Activated CD4-positive, alpha-beta T cell treated with anti-CD3 and anti-CD28 coated beads, Interleukin-2, amount 50 U/mL, for 24 hours (primary cell): ENCODE data around the gene BBS7.

ENCODE experiments used
- DNase-seq, 2 donors: peaks; one replicate each; pipeline ENCODE4 v3.0.0-alpha.2; 2020; ENCODE audit warnings: low read depth in 1 of 2, low spot score in 1 of 2

The BBS7 gene

DNA sequence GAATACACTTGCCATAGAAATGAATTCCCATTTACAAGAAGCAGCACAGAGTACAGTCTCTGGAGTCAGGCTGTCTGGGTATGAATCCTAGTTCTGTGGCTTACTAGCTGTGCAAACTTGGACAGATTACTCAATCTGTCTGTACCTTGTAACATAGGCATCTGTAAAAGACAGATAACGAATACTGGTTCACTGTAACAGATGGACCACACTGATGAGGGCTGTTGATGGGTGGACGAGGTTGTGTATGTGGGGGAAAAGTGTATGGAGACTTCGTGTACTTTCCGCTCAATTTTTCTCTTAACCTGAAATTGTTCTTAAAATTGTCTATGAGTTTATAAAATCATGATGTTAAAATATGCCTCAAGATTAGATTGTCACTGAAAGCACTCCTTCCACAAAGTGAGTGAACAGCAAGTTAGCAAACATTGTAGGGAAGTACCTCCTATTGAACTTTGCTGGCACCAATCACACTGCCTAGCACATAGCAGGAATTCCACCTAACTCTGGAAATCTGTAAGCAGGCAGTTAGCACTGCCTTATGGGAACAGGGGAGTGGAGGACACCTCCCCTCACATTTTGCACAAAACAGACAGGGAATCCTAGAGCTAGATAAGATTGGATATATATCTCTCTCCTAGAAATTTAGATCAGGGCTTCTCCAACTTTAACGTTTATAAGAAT is 75.6 kb downstream of the BBS7 start:
- no peak for DNase-seq

- no peak for DNase-seq
Observed at GRCh38 chr4:121792966-121793365, 77.3 kb downstream of the BBS7 start.

- no peak for DNase-seq
Observed at GRCh38 chr4:121791481-121791880, 78.8 kb downstream of the BBS7 start.

DNA sequence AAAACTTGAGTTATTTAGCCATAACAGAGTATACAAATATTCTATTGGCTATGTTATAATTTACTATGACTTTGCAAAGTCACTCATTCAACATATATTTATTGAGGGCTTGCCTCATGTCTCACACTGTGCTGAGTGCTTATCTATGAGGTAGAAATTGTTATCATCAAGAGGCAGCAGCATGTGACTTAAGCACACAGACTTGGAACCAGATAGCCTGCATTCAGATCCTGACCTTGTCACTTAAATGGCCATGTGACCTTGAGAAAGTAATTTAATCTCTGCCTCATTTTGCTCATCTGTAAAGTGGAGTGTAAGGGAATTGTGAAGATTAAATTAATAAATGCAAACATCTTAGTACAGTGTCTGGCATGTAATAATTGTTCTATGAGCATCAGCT is 79.3 kb downstream of the BBS7 start:
- no peak for DNase-seq

DNA sequence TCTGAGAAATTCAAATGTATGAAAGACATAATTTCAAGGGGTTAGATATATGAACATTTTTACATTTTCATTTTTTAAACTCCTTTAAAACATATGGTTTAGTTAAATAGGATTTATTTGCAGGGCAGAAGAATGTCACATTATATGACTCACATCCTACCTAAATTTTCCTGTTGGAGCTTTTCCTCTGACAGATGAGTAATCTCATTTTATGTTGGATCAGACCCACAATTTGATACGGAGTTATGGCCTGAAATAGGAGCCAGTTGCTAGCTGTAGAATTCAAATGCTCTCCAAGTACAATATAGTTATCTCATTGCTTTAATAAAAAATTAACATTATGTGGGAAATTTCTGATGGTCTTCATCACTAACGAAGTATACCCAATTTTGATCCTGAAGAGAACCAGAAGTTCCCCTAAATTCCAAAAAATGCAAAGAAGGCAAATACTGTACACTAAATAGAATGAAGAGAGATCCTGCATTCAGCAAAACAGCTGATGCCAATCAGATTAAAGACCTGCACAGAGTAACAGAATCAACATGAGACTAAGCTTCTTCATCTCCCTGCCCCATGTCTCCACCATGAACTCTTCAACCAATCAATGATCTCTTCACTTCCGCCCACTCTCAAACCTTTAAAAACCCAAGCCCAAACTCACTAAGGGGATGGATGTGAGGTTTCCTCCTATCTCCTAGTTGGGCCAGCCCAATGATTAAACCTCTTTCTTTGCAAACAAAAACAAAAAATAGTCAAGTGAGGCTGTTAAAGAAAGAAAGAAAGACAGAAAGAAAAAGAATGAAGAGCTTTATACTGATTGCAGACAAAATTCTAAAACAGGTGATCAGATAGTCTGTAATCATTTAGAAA is 80.1 kb downstream of the BBS7 start:
- no peak for DNase-seq

DNA sequence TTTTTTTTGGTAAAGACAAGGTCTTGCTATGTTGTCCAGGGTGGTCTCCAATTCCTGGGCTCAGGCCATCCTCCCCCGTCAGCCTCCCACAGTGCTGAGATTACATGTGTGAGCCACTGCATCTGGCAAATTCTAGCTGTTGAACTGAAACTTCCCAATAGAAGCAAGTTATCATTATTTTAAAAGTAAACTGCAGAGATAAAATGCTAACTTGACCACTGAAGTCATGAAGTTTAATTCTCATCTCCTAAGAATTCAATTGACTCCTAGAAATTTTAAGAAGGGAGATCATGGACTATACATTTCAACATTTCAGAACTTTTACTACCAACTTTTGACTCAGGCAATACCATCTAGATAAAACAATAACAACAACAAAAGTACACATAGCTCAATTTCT is 80.8 kb downstream of the BBS7 start:
- no peak for DNase-seq

GRCh38 chr4:121788896-121789295 is 81.4 kb downstream of the BBS7 start:
- DNase-seq, result no peak

DNA sequence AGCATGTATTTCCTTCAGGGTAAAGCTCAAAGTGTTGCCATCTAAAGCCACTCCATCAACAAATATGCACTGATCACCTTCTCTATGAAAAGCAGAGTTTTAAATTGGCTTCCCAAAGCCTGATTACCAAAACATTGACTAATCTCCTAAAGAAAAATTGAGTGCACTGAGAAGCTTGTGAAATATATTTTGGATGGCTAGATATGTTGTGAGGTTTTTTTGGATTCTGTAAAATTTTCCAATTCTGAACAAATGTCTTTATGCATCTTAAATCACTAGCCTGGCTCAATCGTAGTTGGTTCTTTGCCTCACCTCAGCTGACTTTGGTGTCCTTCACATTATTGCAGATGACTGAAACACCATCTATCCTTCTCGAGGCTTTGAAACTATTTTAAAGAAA is 84.1 kb downstream of the BBS7 start:
- no peak for DNase-seq

DNA sequence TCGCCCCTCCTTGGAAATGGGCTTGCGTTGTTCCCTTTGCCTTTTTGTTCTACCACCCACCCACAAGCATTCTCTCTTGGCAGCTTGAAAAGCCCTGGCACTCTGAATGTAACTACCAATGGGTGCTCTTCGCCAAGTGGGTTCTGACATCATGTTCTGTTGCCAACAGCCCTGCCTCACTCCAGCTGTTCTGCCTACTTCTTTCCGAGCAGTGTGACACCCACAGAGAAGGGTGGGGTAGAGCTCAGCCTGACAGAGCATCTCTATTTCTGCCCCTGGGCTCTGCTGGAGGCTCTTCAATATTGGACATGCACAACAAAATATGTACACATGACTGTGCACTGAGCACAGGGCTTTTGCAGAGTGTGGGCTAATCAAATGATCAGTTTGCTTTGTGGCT is 84.8 kb downstream of the BBS7 start:
- DNase-seq, result no peak

- DNase-seq, result no peak
Observed at GRCh38 chr4:121784975-121785374, 85.3 kb downstream of the BBS7 start.

GRCh38 chr4:121784401-121784800 is 85.9 kb downstream of the BBS7 start:
- DNase-seq, result no peak

- no peak for DNase-seq
Observed at GRCh38 chr4:121783210-121783609, 87.1 kb downstream of the BBS7 start.

DNA sequence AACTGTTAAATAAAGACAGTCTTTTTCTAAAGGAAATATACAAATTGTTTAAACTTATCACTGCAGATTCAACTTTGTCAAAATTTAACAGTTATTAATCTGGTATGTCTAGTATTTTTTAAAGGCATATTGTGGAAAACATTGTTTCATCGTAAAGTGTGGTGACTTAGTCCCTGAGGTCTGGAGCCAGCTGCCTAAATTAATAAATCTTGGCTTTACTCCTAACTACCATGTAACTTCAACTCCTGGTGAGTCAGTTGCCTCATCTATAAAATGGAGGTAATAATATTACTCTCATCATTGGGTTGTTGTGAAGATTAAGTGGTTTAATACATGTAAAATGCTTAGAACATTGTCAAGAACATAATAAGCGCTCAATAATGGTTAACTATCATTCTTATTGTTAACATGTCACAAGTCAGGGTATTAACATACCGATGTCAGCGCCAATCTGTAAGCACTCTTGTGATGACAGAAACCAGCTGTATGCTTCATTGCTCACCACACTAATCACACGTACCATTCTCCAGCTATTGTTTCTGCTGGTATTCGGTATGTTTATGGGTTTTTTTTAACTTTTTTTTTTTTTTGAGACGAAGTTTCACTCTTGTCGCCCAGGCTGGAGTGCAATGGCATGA is 91.2 kb downstream of the BBS7 start:
- DNase-seq, result no peak

DNA sequence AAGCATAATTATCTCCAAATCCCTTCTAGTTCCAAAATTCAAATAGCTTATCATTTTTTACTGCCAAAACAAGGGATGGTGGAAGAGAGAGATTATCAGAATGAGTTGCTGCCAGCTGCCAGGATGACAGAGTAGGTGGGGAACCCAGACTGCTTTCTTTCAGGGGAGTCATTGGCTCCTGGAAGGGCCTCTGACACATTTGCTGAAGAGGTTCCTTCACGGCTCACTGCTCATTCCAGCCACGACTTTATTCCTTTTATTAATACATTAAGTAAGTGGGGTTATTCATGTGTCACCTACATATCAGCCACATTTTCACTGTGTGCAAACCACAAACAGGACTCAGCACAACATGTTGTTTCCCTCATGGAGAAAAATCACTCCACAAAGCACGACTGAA is 92.6 kb downstream of the BBS7 start:
- no peak for DNase-seq

GRCh38 chr4:121776610-121777401 is 93.5 kb downstream of the BBS7 start:
- DNase-seq, result no peak
